GM21526 (cell line): ENCODE data around the gene TRIP10.

Source experiments
- ATAC-seq: cut with Tn5 transposase; IDR thresholded peaks from one replicate; pipeline ENCODE4 v1.9.1; 2021; ENCODE audit warnings: moderate library complexity; ENCODE audit not compliant: unreplicated experiment, low FRiP score

The TRIP10 gene

DNA sequence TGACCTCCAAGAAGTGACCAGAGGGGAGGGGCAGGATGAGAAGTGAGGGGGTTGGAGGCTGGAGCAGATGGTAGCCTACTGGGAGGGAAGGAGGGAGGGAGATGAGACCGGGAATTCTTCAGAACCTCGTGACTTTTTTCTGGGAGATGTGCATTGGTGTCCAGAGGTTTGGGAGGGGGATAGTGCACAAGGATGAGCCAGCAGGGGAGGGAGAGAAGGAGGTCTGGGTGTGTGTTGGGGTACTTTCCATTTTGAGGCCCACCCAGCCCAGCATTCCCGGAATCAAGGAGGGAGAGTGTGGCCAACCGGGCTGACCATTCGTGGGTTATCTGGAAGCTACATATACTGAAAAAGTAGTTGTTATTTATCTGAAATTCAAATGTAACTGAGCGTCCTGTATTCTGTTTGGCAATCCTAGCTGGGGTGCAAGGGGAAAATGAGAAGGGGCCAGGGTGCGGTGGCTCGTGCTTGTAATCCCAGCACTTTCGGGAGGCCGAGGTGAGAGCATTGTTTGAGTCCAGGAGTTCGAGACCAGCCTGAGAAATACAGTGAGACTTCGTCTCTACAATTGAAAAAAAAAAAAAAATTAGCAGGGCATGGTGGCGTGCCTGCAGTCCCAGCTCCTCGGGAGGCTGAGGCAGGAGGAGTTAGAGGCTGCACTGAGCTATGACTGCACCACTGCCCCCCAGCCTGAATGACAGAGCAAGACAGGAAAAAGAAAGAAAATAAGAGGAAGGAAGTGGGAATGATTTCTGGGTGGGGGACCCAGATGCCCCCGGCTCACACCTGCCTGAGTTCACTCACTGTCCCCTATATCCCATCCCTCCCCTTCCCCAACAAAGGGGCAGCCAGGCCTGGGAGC is 14.6 kb upstream of the TRIP10 start:
- no peak for ATAC-seq

DNA sequence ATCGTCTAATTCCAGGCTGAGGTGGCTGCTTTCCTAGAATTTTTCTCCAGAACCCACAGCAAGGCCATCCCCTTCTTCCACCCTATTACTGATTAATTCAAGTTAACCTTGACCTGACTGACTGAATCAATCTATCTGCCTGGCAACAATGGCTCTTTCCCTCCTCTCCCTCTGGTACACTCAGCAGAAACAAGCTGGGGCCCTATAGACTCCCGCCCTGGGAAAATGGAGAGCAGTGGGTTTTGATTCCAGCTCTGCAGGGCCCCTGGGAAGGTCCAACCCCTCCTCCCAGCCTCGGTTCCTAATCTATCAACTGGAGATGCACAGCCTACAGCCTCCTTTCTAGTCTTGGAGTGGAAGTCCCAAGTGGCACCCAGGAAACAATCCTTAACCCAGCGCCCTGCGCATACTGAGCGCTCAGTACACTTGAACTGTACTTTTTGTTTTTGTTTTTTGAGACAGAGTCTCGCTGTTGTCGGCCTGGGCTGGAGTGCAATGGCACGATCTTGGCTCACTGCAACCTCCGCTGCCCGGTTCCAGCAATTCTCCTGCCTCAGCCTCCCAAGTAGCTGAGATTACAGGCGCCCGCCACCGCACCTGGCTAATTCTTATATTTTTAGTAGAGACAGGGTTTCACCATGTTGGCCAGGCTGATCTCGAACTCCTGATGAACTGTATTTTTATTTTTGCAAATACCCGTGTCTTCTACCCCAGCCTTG is 13.8 kb upstream of the TRIP10 start:
- ATAC-seq = no peak

DNA sequence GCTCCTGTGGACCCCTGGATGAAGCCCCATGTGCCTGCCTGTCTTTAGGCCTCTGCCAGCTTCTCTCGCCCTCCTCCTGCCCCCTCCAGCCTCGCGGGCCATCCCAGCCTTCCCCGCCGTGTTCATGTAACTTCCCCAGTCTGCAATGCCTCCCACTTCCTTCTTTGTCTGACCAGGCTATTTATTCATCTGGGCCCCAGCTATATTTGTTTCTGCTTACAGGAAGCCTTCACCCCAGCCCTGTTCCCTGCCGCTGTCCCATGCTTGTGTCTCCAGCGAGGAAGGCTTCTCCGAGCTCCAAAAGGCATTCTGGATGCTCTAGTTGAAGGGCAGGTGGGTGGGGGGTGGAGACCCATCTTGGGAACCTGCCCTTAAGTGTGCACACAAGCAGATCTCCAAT is 11.1 kb upstream of the TRIP10 start:
- ATAC-seq = no peak

DNA sequence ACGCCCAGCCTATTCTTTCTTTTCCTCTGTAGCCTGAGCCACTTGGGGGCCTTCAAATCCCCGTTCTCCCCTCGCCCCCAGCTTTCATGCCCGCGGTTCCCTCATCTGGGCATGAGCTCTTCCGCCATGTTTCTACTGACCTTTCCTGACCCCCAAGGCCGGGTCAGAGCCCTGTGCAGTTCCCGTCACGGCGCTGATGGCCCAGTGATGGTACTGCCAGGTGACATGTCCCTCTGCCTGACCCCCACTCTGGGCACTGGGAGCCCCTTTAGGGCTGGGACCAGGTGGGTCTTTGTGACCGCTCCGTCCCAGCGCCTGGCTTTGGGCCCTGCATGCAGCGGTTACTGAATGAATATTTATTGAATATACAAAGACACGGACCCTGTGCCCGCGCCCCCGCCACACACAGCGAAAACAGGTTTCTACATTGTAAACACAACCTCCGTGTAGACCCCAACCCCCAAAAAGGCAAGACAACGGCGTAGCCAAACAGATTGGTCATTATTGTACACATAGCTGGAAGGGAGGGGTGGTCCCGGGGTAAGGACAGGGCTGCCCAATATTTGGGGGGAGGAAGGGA is 9.8 kb upstream of the TRIP10 start:
- no peak for ATAC-seq

DNA sequence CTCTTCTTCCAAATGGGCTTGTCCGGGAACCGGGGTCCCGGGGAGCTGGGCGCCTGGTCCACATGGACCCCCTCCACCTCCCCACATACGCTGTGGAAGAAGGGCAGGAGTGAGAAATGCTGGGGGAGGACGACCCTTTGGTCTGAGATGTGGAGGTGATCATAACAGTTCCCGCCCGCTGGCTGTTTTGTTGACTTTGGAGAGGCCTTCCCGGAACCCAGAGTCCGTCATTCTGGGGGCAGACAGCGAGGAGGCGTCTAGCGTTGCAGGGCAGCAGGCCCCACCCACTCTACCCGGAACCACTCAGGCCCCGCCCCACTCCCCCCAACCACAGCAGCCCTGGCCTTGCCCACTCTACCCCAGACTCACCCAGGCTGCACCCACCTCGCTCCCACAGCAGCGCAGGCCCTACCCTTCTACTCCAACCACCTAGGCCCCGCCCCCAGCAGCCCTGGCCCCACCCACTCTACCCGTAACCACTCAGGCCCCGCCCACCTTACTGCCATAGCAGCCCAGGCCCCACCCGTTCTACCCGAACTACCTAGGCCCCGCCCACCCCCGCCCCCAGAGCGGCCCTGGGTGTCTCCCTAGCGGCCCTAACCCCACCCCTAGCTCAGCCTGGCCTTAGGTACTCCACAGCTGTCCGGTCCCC is 9.2 kb upstream of the TRIP10 start:
- no peak for ATAC-seq

DNA sequence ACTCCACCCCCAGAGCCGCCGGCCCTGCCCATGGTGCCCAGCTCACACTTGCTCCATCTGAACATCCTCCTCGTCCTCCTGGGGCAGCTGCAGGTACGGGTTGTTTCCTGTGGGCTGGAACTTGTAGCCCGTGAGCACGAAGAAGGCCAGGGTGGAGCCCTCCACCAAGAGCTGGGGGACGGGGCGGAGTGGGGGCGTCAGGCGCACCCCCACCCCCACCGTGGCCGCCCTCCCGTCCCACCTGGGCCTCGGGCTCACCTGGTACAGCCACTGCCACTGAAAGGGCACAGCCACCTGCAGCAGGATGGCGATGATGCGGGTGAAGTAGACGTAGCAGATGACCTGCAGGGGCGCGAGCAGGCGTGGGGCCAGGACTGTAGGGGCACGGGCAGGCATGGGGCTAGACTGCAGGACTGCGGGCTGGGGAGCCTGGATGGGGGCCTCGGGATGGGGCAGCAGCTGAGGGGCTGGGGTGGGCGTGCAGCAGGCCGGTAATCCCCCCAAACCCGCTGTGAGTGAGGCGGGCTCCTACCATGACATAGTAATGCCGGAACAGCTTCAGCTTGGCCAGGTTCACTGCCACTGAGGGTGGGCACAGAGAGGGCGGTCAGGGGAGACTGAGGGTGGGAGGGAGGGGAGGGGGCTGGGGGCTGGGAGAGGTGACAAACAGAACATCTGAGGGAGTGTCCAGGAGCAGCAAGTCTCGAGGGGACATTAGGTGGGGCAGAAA is 8.4 kb upstream of the TRIP10 start:
- no peak for ATAC-seq

DNA sequence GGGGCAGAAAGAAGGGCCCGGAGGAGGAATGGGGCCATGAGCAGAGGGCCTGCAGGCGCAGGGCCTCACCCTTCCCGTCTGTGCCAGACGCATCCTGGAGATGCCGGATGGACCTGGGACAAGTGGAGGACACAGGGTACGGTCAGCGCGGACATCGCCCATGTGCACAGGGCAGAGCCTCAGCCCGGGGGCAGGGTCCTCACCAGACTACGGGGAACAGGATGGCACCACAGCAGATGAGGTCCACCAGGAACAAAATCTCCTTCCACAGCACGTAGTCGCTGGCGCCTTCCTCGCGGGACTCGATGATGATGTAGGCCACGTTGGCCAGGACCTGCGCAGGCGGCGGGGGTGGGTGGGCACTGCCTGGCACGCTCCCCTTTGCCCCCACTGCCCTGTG is 7.7 kb upstream of the TRIP10 start:
- no peak for ATAC-seq

DNA sequence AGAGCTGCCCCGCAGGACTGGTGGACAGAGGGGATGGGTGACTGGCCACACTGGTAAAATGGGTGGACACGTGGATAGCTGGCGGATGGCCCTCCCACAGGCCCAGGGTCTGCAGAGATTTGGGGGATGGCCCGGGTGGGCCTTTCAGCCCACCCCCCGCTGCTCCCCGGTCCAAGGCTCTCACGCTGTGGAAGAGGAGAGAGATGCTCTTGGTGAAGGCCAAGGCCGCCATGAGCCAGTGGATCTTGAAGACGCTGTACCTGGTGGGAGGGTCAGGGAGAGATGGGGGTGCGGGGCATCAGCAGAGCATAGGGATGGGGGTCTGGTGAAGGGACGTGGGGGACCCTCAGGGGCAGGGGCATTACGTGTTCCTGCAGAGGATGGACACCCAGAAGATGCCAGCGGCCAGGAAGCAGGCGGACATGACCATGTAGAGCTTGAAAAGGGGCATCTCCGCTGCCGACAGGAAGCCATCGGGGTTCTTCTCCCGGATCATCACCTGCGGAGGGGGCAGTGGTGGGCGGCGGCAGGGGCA is 6.6 kb upstream of the TRIP10 start:
- no peak for ATAC-seq

DNA sequence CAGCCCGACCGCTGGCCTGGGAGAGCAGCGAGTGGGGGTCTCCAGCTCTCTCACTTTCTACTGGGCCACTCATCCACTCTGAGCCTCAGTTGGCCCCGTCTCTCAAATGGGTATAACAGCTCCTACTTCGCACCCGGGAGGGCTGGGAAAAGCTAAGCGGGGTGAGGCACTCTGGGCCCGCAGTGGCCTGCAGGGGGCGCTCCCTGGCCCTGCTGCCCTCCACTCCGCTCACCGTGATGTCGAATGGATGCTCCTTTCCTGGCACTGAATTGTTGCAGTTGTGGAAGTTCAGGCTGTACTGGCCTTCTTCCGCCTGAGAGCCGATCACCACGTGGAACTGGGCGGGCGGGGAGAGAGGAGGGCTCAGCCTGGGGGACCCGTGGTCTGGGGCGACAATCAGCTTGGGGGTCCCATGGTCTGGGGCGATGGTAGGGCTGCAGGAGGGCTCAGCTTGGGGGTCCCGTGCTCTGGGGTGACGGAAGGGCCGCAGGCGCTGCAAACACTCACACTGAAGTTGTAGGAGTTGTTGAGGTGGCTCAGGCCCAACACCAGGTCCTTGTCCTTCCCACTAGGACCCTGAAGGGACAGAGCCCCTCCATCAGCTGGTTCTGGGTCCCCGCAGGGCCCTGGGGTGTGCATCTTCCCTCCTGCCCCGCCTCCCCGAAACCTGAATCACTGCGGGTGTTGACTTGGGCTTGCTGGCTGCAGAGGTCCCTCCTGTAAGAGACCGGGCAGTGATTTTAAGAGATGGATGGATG is 6.0 kb upstream of the TRIP10 start:
- ATAC-seq = no peak

DNA sequence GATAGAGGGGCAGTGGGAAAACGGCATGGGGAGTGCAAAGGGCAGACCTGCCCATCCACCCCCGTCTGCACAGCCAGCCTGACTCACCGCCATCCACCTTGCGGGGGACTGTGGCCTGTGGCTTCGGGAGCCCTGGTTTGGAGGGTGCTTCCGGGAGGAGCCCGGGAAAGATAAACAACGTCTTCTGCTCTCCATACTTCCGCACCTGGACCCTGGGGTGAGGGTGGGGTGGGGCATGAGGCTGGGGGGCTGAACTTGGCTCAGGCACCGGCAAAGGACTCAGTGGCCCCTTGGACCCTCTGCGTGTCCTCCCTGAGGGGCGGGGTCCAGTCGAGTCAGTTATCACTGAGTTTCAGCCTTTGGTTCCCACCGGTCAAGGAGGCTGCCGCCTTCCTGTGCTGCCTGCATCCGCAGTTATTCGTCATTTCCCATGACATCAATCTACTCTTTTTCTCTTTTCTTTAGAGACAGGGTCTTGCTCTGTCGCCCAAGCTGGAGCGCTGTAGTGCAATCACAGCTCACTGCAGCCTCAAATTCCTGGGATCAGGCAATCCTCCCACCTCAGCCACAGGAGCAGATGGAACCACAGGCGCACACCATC is 5.3 kb upstream of the TRIP10 start:
- no peak for ATAC-seq

DNA sequence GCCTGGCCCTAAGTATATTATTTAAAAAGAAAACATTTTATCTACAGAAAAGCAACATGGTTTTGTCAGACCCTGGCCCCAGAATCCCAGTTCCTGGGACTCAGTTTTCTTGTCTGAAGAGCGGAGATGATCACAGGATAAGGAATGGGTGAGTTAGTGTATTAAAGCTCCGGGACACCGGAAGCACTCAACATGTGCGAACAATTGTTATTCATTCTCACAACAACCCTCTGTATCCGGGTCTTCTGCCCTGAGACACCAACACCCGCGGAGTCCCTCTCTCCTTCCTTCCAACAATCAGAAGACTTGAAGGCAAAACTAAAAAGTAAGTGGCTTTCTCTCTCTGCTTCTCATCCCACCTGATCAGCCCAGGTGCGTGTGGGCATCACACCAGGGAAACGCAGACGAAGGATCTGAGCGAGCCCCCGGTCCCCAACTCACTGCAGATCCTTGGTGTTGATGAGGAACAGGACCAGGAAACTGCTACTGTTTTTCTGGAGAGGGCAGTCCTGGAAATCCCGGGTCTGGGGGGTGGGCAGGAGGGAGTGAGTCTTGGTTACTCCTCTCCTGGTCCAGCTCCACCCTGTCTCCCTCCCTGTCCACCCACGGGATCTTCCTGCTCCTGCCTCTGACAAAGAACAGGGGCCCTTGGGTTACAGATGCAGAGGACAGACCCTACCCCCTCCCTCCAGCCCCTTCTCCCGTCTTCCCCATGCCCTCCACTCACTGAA is 4.1 kb upstream of the TRIP10 start:
- ATAC-seq = no peak

DNA sequence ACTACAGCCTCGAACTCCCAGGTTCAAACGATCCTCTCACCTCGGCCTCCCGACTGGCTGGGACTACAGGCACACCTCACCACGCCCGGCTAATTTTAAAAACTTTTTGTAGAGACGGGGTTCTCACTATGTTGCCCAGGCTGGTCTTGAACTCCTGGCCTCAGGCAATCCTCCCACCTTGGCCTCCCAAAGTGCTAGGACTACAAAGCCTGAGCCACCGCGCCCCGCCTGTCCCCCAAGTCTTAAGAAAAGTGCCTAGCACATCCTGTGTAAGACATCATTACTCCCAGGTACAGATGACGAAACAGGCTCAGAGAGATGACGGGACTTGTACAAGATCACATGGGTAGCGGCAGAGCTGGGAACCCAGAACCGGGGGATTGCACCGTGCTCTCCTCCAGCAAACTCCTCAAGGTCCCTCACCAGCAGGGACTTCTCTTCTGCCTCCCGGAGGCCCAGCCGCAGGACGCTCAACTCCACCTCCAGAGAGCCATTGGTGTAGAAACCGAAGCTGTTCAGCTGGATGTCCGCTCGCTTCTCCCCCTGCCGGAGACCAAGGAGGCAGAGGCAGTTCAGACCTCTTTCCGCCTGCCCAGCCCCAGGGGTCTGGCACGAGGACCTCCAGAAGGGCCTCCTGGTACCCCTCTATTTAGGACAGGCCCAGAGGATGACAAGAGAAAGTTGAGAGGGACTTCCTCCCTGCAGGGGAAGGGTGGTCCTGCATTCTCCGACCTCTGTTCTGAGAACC is 3.1 kb upstream of the TRIP10 start:
- no peak for ATAC-seq

DNA sequence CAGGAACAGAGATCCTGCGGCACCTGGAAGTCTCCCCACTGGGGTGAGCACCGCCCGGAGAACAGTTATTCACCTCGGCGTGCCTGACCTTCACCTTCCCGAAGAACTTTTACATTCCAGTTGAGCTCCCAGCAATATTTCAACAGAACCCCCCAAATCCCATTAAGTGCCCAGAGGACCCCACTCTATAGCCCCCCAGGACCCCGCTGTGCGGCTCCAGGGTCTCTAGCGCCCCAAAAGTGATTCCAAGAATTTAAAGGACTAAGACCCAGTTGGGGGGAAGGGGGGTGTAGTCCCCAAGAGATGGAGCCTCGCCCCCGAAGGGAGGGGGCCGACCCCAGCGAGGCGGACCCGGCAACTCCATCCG is 2.6 kb upstream of the TRIP10 start:
- ATAC-seq = no peak

DNA sequence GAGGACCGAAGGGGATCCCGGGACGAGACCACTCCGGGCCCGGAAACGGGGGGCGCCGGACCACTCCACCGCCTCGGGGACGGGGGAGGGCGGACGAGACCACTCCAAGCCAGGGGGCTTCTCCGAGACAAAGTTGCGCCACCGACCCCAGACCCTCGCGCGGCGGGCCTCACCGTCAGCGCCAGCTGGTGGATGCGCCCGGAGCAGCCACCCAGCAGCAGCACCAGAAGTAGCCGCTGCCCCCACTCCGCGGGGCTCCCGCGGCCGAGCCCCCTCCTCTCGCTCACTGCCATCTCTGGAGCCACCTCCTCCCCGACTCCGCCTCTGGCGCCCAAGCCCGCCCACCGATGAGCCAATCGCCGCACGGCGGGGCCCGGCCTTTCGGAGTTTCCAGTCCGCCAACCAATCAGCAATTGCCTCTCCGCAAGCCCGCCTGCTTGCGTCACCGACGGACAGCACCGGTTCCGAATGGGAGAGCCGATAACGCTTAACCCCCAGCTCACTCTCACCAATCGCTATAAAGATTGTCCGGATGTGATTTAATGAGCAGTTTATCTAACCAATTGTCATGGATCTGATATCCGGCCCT is 2.1 kb upstream of the TRIP10 start, which contains the start of gene GPR108:
Gene GPR108, minus strand, starts transcription at position 297 of the 589 bp plus-strand sequence. Its CDS starts 4 bp downstream, at position 293.
- ATAC-seq = peak; percentile 53

DNA sequence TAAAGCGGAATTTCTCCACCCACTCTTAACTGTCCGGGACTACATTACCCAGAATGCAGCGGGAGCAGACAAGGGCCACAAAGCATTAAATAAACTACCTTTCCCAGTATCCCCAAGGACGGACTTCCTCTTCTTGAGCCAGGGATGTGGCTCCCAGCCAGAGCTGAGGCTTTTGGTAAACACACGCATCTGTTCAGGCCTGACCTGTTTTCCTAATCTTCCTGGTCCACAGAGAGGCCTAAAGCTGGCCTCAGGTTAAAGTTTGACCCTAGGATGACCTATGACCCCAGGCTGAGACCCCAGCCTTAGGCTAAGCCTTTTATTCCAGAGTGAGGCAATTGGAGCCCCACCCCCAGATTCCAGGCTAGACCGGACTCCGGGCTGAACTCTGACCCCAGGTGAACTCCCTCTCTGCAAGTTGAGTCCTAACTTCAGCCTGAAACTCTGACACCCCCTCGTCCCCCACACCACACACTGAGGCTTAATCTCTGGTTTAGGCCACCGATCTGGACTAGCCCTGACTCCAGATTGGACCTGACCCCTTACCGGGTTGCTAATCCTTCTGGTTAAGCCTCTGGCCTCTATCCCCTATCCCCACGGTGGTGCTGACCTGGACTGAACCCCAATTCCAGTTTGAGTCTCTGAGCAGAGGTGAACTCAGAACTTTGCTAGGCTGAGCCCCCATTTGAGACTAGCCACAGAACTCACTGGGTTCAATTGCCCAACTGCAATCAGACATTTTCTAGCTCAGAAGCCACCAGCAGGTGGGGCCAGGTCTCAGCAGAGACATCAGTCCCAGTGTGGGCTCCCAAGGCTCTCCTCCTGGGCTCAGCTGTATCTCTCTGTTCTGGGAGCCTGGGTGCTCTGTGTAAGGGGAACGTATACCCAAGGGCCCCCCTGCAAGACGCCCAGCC is 1.4 kb upstream of the TRIP10 start:
- ATAC-seq = peak; percentile 0

DNA sequence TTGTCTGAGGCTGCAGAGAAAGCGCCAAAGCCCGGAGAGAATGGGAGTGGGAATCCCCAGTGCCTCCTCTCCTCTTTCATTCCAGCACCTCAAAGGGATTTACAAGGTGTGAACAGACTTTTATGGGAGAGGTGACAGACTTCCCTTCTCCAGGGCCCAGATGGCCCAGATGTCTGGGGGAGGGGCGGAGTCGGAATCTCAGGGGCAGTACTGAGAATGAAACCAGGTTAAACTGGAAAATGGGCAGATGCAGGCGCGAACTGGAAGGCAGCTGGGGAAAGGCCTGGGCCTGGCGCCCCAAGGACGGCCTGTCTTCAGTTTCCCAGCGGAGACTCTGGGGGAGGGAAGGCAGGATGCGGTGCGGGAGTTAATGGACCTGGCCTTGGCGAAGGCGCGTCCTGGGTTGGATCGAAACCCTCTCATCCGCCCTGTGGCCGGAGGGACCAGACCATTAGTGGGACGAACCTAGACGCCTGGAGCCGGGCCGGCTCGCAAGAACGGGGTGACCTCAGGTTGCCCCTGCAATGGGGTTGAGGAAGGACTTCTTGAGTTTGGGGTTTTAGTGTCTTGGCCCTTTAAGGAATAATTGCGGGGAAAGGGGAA is 592 bp upstream of the TRIP10 start:
- no peak for ATAC-seq
